WTC11 (cell line): ENCODE data around the gene ELP4. TPM values are rescaled to one million over a fixed set of nuclear protein-coding genes. Genes with fewer than 3 reads are reported as not detected.

Experiments used
- ATAC-seq: fragments of 200-7000 bp; cut with Tn5 transposase; 2 replicates; pipeline ENCODE4 v1.10.0; 2021; ENCODE audit warnings: mild to moderate bottlenecking, moderate library complexity
- CTCF ChIA-PET: fragments of 300-600 bp; sonication (Branson Sonifier 250); formaldehyde crosslinking; loops from one replicate; lab custom pipeline; 2021; ENCODE audit warnings: antibody characterized with exemption; lab: Charles Lee
- POLR2A ChIA-PET: fragments of 350-600 bp; sonication (Branson Sonifier 250); formaldehyde crosslinking; loops from one replicate; lab custom pipeline; 2021; ENCODE audit warnings: antibody characterized with exemption; lab: Charles Lee
- DNase-seq: peaks from one replicate; pipeline ENCODE4 v3.0.0; 2021; ENCODE audit warnings: low spot score
- H3K27ac Mint-ChIP-seq: 2 replicates; pipeline ENCODE4 v1.8.0; 2021; ENCODE audit warnings: mixed read lengths
- H3K27me3 Mint-ChIP-seq: 2 replicates; pipeline ENCODE4 v1.8.0; 2021; ENCODE audit warnings: low read depth, mild to moderate bottlenecking, moderate library complexity, mixed read lengths
- H3K36me3 Mint-ChIP-seq: 2 replicates; pipeline ENCODE4 v1.8.0; 2021; ENCODE audit warnings: mixed read lengths
- H3K4me1 Mint-ChIP-seq: 2 replicates; pipeline ENCODE4 v1.8.0; 2022; ENCODE audit warnings: mixed read lengths
- H3K4me3 Mint-ChIP-seq: 2 replicates; pipeline ENCODE4 v1.8.0; 2021; ENCODE audit warnings: mild to moderate bottlenecking, moderate library complexity, mixed read lengths
- H3K9me3 Mint-ChIP-seq: 2 replicates; pipeline ENCODE4 v1.8.0; 2021; ENCODE audit warnings: mixed read lengths
- FOXK1 ChIP-seq: sonication (generic); formaldehyde crosslinking; IDR thresholded peaks from 2 replicates; pipeline ENCODE4 v1.8.0; 2022; ENCODE audit warnings: mild to moderate bottlenecking, moderate library complexity, missing genetic modification reagents
- GTF2I ChIP-seq: fragments of 250-450 bp; sonication (Bioruptor Pico); conservative IDR thresholded peaks from 2 replicates; pipeline ENCODE4 v1.4.0; 2021; ENCODE audit warnings: mild to moderate bottlenecking
- MLX ChIP-seq: sonication (generic); formaldehyde crosslinking; IDR thresholded peaks from 2 replicates; pipeline ENCODE4 v1.8.1; 2023; ENCODE audit warnings: mild to moderate bottlenecking, missing genetic modification reagents, moderate library complexity
- NFYB ChIP-seq: sonication (generic); formaldehyde crosslinking; conservative IDR thresholded peaks from 2 replicates; pipeline ENCODE4 v1.8.0; 2022; ENCODE audit warnings: low read depth, missing genetic modification reagents
- NR3C1 ChIP-seq: sonication (generic); formaldehyde crosslinking; conservative IDR thresholded peaks from 2 replicates; pipeline ENCODE4 v1.8.1; 2023; ENCODE audit warnings: low read depth, mild to moderate bottlenecking, missing genetic modification reagents
- PRRX2 ChIP-seq: fragments of 250-450 bp; sonication (Bioruptor Pico); IDR thresholded peaks from 2 replicates; pipeline ENCODE4 v1.8.0; 2021; ENCODE audit warnings: mild to moderate bottlenecking
- SP1 ChIP-seq: sonication (generic); formaldehyde crosslinking; conservative IDR thresholded peaks from 2 replicates; pipeline ENCODE4 v1.8.1; 2022; ENCODE audit warnings: missing genetic modification reagents
- ZNF532 ChIP-seq: fragments of 250-450 bp; sonication (Bioruptor Pico); IDR thresholded peaks from 2 replicates; pipeline ENCODE4 v1.9.0; 2021; ENCODE audit warnings: mild to moderate bottlenecking, borderline replicate concordance
- total RNA-seq: library from RNA; stranded (reverse); gene quantifications from 3 replicates; pipeline ENCODE4 v1.2.3, GENCODE V29; 2021
- TF ChIP-seq, protein P1 (sequence below): sonication (generic); formaldehyde crosslinking; IDR thresholded peaks from 2 replicates; pipeline ENCODE4 v1.8.0; 2022; ENCODE audit warnings: mild to moderate bottlenecking, missing genetic modification reagents

The ELP4 gene
- total RNA-seq, 1 experiment from 2014 or later, result 14.6 TPM

- POLR2A ChIA-PET, result interaction anchor here (0.8 kb wide), 1 partner anchor 12 kb away, joined by 3 read pairs; no protein-coding TSS in a partner anchor
- Mint-ChIP-seq H3K4me1 (peaks cover 69% of the 10 kb centered on the region), H3K36me3 (no peaks in the 10 kb centered on the region), H3K27ac (no peak within 1 kb of the TSS), H3K4me3 (peak within 1 kb of the TSS; percentile 78), H3K27me3 (peaks cover 100% of the 10 kb centered on the region), H3K9me3 (no peaks in the 10 kb centered on the region)
- DNase-seq (peak; percentile 75), ATAC-seq (peak; percentile 34)
- TF ChIP-seq MLX (CRISPR knock-in tag), result no peak
- TF ChIP-seq NFYB (CRISPR knock-in tag), result peak; percentile 42; the same call in 1 of the 2 replicates
- TF ChIP-seq FOXK1 (CRISPR knock-in tag), result peak; percentile 13; the same call in 1 of the 2 replicates
- no peak for TF ChIP-seq NR3C1 (CRISPR knock-in tag)
- TF ChIP-seq, all 79 proteins: peak for 2
- CTCF ChIA-PET, result interaction anchor here (1.0 to 1.5 kb wide), 4 partner anchors 12 to 170 kb away, joined by 3 to 15 read pairs (median 6); no protein-coding TSS in a partner anchor
Observed at GRCh38 chr11:31810779-31811647, 301.4 kb downstream of the ELP4 start, which contains the start of gene PAX6. Gene PAX6, minus strand, starts transcription at chr11:31811322. Its CDS starts 4,911 bp downstream, at chr11:31806411.

DNA sequence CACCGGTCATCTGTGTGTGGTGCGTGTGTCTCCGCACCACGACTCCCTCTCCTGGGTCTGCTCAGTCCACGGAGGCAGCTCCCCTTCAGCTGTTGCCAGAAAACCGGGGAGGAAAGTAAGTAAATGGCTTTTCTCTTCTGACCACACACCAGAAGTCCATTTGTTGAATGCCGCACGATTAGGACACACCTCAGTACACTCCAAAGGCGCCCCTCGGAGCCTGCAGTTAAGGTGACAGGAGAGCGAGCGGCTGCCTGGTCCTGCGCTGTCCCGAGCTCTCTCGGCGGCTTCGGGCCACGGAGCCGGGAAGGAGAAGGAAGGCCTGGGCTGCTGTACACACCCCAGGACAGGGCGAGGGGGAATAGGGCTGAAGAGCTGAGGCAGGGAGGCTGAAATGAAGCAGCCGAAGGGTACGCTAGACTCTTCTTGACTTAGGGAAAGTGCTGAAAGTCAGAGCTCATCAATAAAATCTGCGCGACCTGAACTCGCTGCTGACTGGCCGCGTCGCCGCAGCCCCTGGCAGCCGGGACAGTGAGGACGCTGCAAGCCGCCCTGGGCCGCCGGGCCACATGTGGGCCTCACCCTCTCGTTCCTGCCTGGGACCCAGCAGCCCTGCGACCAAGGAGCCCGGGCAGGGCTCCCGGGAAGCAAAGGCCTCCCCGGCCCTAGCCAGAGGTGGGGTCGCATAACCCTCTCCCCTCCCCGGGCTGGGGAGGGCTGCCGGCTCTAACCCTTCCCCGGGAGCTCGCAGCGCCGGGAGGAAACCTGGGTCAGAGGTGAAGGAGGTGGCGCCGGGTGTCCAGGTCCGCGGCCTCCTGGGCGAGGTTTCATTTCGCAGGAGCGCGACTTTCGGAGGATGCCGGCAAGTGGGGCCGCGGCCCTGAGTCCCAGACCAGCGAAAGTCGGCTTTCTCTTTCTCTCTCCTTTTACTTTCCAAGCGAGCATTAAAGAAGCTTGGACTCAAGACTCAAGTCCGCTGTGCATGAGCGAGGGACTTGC is 303.1 kb downstream of the ELP4 start:
- POLR2A ChIA-PET, result interaction anchor here (1.5 kb wide), 1 partner anchor 11 kb away, joined by 5 read pairs; no protein-coding TSS in a partner anchor
- CTCF ChIA-PET, result interaction anchor here (0.8 to 2.0 kb wide), 6 partner anchors 12 to 171 kb away, joined by 3 to 9 read pairs (median 4); no protein-coding TSS in a partner anchor
- Mint-ChIP-seq H3K9me3 (no peaks in the 10 kb centered on the region), H3K4me3 (peak overlapping the region; percentile 78), H3K27ac (no peak overlapping the region), H3K36me3 (no peaks in the 10 kb centered on the region), H3K4me1 (peaks cover 64% of the 10 kb centered on the region), H3K27me3 (peaks cover 100% of the 10 kb centered on the region)
- TF ChIP-seq, protein P1, sequence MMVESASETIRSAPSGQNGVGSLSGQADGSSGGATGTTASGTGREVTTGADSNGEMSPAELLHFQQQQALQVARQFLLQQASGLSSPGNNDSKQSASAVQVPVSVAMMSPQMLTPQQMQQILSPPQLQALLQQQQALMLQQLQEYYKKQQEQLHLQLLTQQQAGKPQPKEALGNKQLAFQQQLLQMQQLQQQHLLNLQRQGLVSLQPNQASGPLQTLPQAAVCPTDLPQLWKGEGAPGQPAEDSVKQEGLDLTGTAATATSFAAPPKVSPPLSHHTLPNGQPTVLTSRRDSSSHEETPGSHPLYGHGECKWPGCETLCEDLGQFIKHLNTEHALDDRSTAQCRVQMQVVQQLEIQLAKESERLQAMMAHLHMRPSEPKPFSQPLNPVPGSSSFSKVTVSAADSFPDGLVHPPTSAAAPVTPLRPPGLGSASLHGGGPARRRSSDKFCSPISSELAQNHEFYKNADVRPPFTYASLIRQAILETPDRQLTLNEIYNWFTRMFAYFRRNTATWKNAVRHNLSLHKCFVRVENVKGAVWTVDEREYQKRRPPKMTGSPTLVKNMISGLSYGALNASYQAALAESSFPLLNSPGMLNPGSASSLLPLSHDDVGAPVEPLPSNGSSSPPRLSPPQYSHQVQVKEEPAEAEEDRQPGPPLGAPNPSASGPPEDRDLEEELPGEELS (CRISPR knock-in tag), result no peak
- TF ChIP-seq GTF2I (CRISPR knock-in tag) (no peak), PRRX2 (CRISPR knock-in tag) (no peak), ZNF532 (no peak), SP1 (CRISPR knock-in tag) (no peak)
- DNase-seq (peak; percentile 37), ATAC-seq (peak; percentile 1; the same call in 1 of the 2 replicates)
